AG04449 (cell line): ENCODE data around the gene IQSEC1.

ENCODE experiments used
- CTCF ChIA-PET: fragments of 350-600 bp; formaldehyde crosslinking; extraction: SDS; loops from one replicate; lab custom pipeline; 2021; ENCODE audit warnings: antibody characterized with exemption; lab: Yijun Ruan, JAX
- POLR2A ChIA-PET: fragments of 400-600, 350-600 bp; formaldehyde crosslinking; extraction: SDS; loops from one replicate; lab custom pipeline; 2020; ENCODE audit warnings: antibody characterized with exemption, inconsistent platforms; lab: Yijun Ruan, JAX
- DNase-seq: peaks from one replicate; pipeline ENCODE4 v3.0.0-alpha.2; 2010; ENCODE audit warnings: low read depth, low spot score
- H3K4me3 ChIP-seq: 2 replicates; pipeline ENCODE4 v1.5.1; 2011; ENCODE audit warnings: low read depth, mild to moderate bottlenecking, control low read depth, low read length
- TF ChIP-seq, protein P1 (sequence below): IDR thresholded peaks from one replicate; pipeline ENCODE4 v1.5.1; 2011; ENCODE audit warnings: mild to moderate bottlenecking, moderate library complexity, low read length, control low read depth, inconsistent platforms; ENCODE audit not compliant: insufficient read depth; ENCODE audit errors: missing control alignments

IQSEC1 gene

DNA sequence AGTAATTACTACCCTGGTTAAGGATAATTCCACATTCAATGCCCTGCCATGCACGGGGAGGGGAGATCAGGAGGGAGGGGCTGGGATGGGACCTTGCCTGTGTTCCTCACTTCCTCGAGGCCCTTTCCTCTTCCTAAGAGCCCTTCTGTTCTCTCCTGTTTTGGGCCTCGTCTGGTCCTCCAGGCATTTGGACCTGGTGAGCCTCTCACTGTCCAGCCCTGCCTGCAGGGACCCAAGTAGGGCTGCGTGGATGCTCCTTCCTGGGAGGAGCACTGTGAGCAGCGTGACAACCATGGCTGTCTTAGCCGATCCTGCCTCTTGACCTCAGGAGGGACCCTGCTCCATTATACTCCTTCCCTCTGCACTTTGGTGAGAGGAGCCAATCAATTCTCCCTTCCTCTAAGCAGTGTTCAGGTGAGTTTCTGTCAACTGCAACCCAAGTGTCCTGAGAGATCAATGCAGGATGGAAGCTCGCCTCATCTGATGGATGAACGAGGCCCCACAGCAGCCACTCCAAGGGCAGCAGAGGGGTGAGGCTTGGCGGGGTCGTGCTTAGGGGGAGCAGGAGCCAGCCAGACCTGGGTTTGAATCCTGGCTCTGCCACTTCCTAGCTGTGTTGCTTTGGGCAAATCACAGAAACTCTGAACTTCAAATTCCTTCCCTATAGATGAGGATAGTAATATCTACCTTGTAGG lies 92.5 kb downstream of the IQSEC1 start:
- ChIA-PET POLR2A (no interaction called here), CTCF (interaction anchor here (1.2 to 9.4 kb wide), 6 partner anchors 8 to 139 kb away, joined by 3 to 93 read pairs (median 42); no protein-coding TSS in a partner anchor)
- DNase-seq, result no peak
- TF ChIP-seq, protein P1, sequence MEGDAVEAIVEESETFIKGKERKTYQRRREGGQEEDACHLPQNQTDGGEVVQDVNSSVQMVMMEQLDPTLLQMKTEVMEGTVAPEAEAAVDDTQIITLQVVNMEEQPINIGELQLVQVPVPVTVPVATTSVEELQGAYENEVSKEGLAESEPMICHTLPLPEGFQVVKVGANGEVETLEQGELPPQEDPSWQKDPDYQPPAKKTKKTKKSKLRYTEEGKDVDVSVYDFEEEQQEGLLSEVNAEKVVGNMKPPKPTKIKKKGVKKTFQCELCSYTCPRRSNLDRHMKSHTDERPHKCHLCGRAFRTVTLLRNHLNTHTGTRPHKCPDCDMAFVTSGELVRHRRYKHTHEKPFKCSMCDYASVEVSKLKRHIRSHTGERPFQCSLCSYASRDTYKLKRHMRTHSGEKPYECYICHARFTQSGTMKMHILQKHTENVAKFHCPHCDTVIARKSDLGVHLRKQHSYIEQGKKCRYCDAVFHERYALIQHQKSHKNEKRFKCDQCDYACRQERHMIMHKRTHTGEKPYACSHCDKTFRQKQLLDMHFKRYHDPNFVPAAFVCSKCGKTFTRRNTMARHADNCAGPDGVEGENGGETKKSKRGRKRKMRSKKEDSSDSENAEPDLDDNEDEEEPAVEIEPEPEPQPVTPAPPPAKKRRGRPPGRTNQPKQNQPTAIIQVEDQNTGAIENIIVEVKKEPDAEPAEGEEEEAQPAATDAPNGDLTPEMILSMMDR, result no peak
- H3K4me3 ChIP-seq, result no peak overlapping the region

DNA sequence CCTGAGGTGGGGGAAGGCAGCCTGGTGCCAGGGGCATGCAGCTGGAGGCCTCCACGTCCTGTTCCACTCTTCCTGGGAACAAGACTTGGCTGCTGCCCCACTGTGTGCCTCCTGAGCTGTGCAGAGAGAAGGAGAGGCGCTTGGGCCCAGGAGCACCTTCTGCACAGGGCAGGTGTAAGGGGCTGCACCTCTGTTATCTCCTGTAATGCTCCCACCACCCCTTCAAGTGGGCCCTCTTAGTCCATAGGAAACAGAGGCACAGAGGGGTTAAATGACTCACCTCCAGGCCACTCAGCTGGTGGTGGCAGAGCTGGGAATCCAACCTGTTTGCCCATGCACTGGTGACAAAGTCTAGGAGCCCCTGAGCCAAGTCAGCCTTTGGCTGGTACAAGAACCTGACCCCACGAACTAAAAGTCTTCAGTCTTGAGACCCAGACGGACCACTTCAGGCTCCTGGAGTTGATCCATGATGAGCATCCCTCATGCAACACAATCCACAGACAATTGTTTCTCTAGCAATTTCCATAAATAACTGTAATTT lies 93.2 kb downstream of the IQSEC1 start:
- ChIA-PET POLR2A (no interaction called here), CTCF (interaction anchor here (1.1 to 9.4 kb wide), 4 partner anchors 9 to 112 kb away, joined by 4 to 72 read pairs (median 18); no protein-coding TSS in a partner anchor)
- H3K4me3 ChIP-seq, result no peak overlapping the region
- TF ChIP-seq, protein P1, result no peak
- no peak for DNase-seq

DNA sequence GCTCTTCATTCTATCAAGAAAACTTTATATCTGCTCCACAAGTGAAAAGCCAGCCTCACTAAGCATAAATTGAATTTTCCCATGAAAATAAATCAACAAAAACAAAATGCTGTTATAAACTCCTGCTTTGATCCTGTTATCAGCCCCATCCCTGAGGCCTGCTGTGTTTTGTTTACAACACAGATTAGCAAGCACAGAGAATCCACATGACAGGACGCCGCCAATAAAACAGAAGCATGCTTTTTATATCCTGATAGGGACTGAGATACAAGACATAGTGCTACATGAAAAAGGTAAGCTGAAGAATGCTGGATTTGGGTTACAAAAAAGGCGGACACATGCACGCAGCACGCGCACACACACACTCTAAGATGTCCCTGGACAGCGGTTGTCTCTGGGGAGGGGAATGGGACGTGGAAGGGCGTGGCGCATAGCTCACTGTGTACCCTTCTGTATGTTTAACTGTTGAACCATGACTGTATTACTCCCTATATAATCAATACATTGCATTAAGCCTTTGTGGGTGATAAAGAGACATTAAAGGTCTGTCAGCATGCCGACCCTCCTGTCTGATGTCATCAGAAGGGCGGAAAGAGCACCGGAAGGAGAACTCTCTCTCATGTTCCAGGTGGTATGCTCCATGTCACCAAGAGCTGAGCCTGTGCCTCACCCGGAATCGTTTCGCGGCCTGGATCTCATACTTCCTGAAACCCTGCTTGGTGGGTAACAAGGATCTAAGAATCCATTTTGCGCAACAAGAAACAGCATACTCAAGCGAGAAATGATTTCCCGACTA lies 93.9 kb downstream of the IQSEC1 start:
- no peak overlapping the region for H3K4me3 ChIP-seq
- TF ChIP-seq, protein P1, result no peak
- no peak for DNase-seq
- ChIA-PET CTCF (interaction anchor here (1.1 to 9.4 kb wide), 4 partner anchors 9 to 111 kb away, joined by 4 to 72 read pairs (median 18); no protein-coding TSS in a partner anchor), POLR2A (no interaction called here)

DNA sequence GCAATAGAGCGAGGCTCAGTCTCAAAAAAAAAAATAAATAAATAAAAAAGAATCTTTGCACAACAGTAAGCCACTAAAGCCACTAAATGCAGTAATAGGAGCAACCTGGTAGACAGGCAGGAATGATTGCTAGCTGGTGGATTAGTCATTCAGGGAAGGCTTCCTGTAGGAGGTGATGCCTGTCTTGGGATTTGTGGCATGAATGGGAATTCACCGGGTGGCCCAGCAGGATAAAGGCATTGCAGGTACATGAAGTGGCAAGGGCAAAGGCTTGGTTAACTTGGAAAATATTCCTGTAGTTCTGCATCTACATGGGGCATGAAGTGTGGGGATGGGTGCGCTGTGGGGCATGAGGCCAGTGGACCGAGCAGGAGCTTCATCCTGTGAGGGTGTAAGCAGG lies 94.5 kb downstream of the IQSEC1 start:
- ChIA-PET POLR2A (no interaction called here), CTCF (interaction anchor here (1.1 to 9.4 kb wide), 4 partner anchors 8 to 111 kb away, joined by 4 to 72 read pairs (median 18); no protein-coding TSS in a partner anchor)
- no peak for DNase-seq
- H3K4me3 ChIP-seq, result no peak overlapping the region
- TF ChIP-seq, protein P1, result no peak

DNA sequence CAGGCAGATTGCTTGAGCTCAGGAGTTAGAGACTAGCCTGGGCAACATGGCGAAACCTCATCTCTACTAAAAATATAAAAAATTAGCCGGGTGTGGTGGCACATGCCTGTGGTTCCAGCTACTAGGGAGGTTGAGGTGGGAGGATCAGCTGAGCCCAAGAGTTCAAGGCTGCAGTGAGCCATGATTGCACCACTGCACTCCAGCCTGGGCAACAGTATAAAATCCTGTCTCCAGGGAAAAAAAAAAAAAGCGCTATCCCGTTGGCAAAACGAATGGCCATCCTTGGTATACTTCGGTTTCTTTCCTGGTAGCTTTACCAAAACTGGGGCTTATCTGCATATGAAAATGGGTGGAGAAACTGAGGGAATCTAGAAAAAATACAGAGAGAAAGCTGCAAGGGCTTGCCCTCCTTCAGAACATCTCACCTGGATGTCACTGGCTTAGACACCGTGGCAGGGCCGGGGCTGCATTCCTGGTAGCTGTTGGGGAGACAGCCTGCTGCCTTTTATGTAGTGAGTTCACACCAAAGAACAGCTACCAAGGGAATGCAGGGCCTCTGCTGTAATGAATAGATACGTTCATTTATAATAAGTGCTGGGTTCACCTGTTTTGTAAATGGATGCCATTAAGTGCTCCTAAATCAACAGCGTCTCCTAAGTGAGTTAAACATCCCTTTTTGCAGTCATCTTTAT lies 96.0 kb downstream of the IQSEC1 start:
- TF ChIP-seq, protein P1, result no peak
- ChIA-PET CTCF (interaction anchor here (0.6 to 1.3 kb wide), 6 partner anchors 10 to 86 kb away, joined by 3 to 4 read pairs (median 3); no protein-coding TSS in a partner anchor), POLR2A (no interaction called here)
- H3K4me3 ChIP-seq, result no peak overlapping the region
- DNase-seq, result no peak
